PFSK-1 (cell line): ENCODE measurements around the gene HLA-E.

ENCODE experiments used
- FOXP2 ChIP-seq: optimal IDR thresholded peaks from 2 replicates; pipeline ENCODE3; 2011; ENCODE audit warnings: borderline replicate concordance, control low read depth, inconsistent platforms; ENCODE audit not compliant: insufficient read depth; ENCODE audit errors: extremely low read length, extremely low read depth
- POLR2AphosphoS5 ChIP-seq: IDR thresholded peaks from 2 replicates; pipeline ENCODE4 v1.6.1; 2012; ENCODE audit warnings: low read depth, mild to moderate bottlenecking, control low read depth, low read length, moderate library complexity
- SIN3A ChIP-seq: IDR thresholded peaks from 2 replicates; pipeline ENCODE4 v1.6.1; 2012; ENCODE audit warnings: mild to moderate bottlenecking, low read length, moderate library complexity, borderline replicate concordance; ENCODE audit not compliant: insufficient read depth
- TAF1 ChIP-seq: IDR thresholded peaks from 2 replicates; pipeline ENCODE4 v1.6.1; 2012; ENCODE audit warnings: low read length, control low read depth, borderline replicate concordance; ENCODE audit not compliant: insufficient read depth
- TF ChIP-seq, protein P1 (sequence below), 2 experiments: IDR thresholded peaks; 2 replicates each; pipeline versions ENCODE4 v1.6.1 to v1.8.0; 2011 to 2012; ENCODE audit warnings: low read depth in 2 of 2, low read length in 2 of 2, control low read depth in 1 of 2, inconsistent platforms in 1 of 2, mild to moderate bottlenecking in 1 of 2, moderate library complexity in 1 of 2; ENCODE audit not compliant: insufficient read depth in 1 of 2

Gene HLA-E

DNA sequence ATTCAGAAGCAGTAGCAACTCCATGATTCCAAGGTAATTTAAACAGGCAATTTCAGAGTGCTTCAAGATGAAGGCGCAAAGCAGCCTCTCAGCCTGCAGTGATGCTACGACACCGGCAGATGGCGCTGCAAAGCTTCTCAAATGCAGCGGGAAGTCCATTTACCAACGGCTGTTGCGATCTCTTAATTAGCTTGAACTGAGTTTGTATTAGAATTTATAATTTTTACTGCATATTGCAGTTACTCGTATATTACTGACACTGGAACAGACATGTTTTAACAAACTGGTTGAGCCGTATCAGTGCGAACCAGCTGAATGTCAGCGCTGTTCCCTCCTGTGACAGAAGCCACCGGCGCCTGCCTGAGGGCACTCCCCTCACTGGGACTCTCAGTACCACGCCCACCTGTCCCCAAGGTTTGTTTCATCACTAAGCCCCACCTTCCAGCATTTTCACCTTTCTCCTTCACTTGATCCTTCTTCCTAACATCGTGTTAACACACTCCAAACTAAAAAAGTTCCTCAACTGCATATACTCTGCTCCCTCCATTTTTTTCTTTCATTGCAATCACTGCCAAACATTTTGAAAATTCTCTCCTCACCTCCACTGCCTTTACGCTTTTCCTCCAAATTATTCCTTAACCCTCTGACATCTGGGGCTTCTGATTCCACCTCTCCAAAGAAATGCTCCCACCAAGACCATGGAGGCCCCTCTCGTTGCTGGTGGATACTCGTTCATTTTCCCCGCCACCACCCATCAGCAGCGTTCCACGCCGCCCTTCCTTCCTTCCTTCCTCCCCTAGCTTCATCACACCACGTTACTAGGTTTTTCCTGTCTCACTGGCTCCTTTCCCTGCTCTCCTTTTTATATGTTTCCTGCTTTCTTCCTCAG is 52.5 kb downstream of the HLA-E start:
- no peak for TF ChIP-seq TAF1
- TF ChIP-seq SIN3A, result peak; percentile 75; the same call in 1 of the 2 replicates
- no peak for TF ChIP-seq POLR2AphosphoS5
- TF ChIP-seq, protein P1, sequence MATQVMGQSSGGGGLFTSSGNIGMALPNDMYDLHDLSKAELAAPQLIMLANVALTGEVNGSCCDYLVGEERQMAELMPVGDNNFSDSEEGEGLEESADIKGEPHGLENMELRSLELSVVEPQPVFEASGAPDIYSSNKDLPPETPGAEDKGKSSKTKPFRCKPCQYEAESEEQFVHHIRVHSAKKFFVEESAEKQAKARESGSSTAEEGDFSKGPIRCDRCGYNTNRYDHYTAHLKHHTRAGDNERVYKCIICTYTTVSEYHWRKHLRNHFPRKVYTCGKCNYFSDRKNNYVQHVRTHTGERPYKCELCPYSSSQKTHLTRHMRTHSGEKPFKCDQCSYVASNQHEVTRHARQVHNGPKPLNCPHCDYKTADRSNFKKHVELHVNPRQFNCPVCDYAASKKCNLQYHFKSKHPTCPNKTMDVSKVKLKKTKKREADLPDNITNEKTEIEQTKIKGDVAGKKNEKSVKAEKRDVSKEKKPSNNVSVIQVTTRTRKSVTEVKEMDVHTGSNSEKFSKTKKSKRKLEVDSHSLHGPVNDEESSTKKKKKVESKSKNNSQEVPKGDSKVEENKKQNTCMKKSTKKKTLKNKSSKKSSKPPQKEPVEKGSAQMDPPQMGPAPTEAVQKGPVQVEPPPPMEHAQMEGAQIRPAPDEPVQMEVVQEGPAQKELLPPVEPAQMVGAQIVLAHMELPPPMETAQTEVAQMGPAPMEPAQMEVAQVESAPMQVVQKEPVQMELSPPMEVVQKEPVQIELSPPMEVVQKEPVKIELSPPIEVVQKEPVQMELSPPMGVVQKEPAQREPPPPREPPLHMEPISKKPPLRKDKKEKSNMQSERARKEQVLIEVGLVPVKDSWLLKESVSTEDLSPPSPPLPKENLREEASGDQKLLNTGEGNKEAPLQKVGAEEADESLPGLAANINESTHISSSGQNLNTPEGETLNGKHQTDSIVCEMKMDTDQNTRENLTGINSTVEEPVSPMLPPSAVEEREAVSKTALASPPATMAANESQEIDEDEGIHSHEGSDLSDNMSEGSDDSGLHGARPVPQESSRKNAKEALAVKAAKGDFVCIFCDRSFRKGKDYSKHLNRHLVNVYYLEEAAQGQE (IDR thresholded peaks at IDR 0.05; ENCODE audit: insufficient read depth in 1 of 2, low read depth in 2 of 2, low read length in 2 of 2), result no peak

DNA sequence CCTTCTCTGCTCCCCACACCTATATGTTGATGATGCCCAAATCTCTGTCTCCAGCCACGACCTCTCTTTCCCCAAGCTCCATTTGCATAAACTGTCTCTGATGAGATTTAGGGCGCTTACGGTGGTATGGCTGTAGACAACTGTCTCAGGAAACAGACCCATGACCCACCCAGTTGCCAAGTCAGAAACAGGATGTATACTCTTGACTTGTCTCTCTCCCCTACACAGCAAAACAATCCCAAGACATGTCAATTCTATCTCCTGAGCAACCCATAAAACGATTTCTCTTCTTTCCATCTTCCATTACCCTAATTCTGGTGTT is 53.1 kb downstream of the HLA-E start:
- no peak for TF ChIP-seq POLR2AphosphoS5
- no peak for TF ChIP-seq TAF1
- TF ChIP-seq, protein P1 (IDR thresholded peaks at IDR 0.05; ENCODE audit: insufficient read depth in 1 of 2, low read depth in 2 of 2, low read length in 2 of 2), result no peak
- TF ChIP-seq FOXP2, result no peak
- TF ChIP-seq SIN3A, result no peak

DNA sequence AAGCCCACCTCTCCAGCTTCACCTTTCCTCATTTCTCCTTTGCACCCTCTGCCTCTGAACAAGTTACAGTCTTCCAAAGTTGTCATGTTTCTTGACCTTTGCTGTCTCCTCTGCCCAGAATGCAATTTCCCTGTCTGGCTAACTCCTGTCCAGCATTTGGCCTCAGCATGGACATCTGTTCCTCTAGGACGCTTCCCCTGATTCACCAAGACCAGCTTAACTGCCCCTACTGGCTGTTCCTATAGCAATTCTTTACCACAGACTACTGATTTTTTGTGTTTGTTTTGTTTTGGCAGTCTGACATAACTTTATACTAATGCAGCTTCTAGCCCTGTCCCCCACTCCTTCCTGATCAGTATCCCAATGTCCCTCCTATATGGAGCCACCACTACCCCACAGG is 53.6 kb downstream of the HLA-E start:
- TF ChIP-seq SIN3A (no peak), TAF1 (no peak), POLR2AphosphoS5 (no peak), FOXP2 (no peak)
- TF ChIP-seq, protein P1 (IDR thresholded peaks at IDR 0.05; ENCODE audit: insufficient read depth in 1 of 2, low read depth in 2 of 2, low read length in 2 of 2), result no peak
